Ovary (tissue), 9 donors: ENCODE measurements around the gene DEUP1. TPM values are rescaled to one million over a fixed set of nuclear protein-coding genes. Genes with fewer than 3 reads are reported as not detected.

Experiments
- DNase-seq, 5 donors: peaks; one replicate each; pipeline ENCODE4 v3.0.0-alpha.2; 2019 to 2020
- H3K27ac ChIP-seq, 2 donors: fragments of 200-600 bp; one replicate each; pipeline versions ENCODE4 v1.5.1 to v1.8.0; 2019 to 2022
- H3K27me3 ChIP-seq: fragments of 200-600 bp; one replicate; pipeline ENCODE4 v1.8.0; 2022
- H3K36me3 ChIP-seq: fragments of 200-600 bp; sonication (generic); one replicate; pipeline ENCODE4 v1.5.1; 2019
- H3K4me1 ChIP-seq: one replicate; pipeline ENCODE4 v1.8.1; 2013; ENCODE audit warnings: mild to moderate bottlenecking, moderate library complexity; ENCODE audit not compliant: insufficient read depth
- H3K4me3 ChIP-seq: fragments of 200-600 bp; sonication (generic); one replicate; pipeline ENCODE4 v1.5.1; 2017
- H3K9me3 ChIP-seq, 2 donors: fragments of 200-600 bp in 1 of 2; sonication (generic) in 1 of 2; one replicate each; pipeline versions ENCODE4 v1.5.1 to v1.8.1; 2013 to 2019; ENCODE audit warnings: mild to moderate bottlenecking in 1 of 2, moderate library complexity in 1 of 2
- CTCF ChIP-seq, 3 donors: fragments of 450-650 bp in 2 of 3; fragments of 200-600 bp in 1 of 3; IDR thresholded peaks; one replicate each; pipeline versions ENCODE4 v1.5.1 to v1.8.0; 2016 to 2022; ENCODE audit warnings: antibody characterized with exemption in 3 of 3, mild to moderate bottlenecking in 1 of 3
- EP300 ChIP-seq: sonication (generic); formaldehyde crosslinking; IDR thresholded peaks from one replicate; pipeline ENCODE4 v1.6.1; 2017; ENCODE audit warnings: antibody characterized with exemption
- POLR2A ChIP-seq: fragments of 450-650 bp; IDR thresholded peaks from one replicate; pipeline ENCODE4 v1.6.1; 2017; ENCODE audit warnings: antibody characterized with exemption, mild to moderate bottlenecking, moderate library complexity
- WGBS, 3 donors: extraction: QIAGEN DNeasy Blood & Tissue Kit in 1 of 3; methylation state at CpG; one replicate each; pipeline versions ENCODE4 v1.1.5 to v1.1.7; 2013 to 2017; 5-methylcytosine and 5-hydroxymethylcytosine counted together
- intact Hi-C, 4 donors: fragments of 100-400 bp; cut with DNase I; formaldehyde crosslinking; loops; one replicate each; pipeline versions ENCODE4 v1.11.0 to v1.15.1; 2022 to 2023
- polyA plus RNA-seq, 2 donors: library from polyadenylated mRNA; stranded (reverse); fragments of 200-250 nt in 1 of 2; fragments of 350-450 nt in 1 of 2; fragmentation: Illumina TruSeq in 1 of 2; extraction: RNeasy Lipid Tissue Mini Kit (QIAGEN cat#74804) in 1 of 2; gene quantifications; one replicate each; pipeline ENCODE4 v1.2.3, GENCODE V29; 2013 to 2014
- total RNA-seq, 7 donors: library from RNA; depleted of rRNA in 2 of 7; stranded (reverse); fragments of >200 nt in 2 of 7; fragmentation: NEBNext Ultra II Directional in 3 of 7; extraction: Animal tissue kit (Norgen Biotek cat#: 25700) in 3 of 7; gene quantifications; one replicate each; pipeline versions ENCODE4 v1.1.0 to v1.2.4, GENCODE V29; 2016 to 2023
- donor health status: DM: no; HTN: no; CAD: no; lungs with moderate emphysema.
- donor health status: DM: no; HTN: no; CAD: no.
- donor health status: Bipolar disorder and iron deficiency.
- donor health status: DM: yes; HTN: yes; CAD: no.
- donor health status: DM: no; HTN: no; CAD: no.
- donor health status: DM: yes; HTN: yes; CAD: no.

The DEUP1 gene
- total and polyA plus RNA-seq, 9 donors: 0.05 to 2.0 (median 0.40) TPM; not detected in 1

GRCh38 chr11:93389737-93390136, 59.2 kb downstream of the DEUP1 start:
- H3K4me3 ChIP-seq: no peak overlapping the region
- no peaks in the 10 kb centered on the region for H3K9me3 ChIP-seq
- H3K27ac ChIP-seq: no peak overlapping the region
- H3K36me3 ChIP-seq: no peaks in the 10 kb centered on the region
- no peaks in the 10 kb centered on the region for H3K4me1 ChIP-seq
- TF ChIP-seq POLR2A (no peak), EP300 (no peak), CTCF (IDR thresholded peaks at IDR 0.05) (no peak)
- intact Hi-C loops: no loop called here
- H3K27me3 ChIP-seq: no peaks in the 10 kb centered on the region
- no peak for DNase-seq

- Histone ChIP-seq H3K9me3 (no peaks in the 10 kb centered on the region), H3K27ac (no peak overlapping the region), H3K27me3 (no peaks in the 10 kb centered on the region), H3K36me3 (no peaks in the 10 kb centered on the region), H3K4me3 (no peak overlapping the region), H3K4me1 (no peaks in the 10 kb centered on the region)
- DNase-seq: no peak
- 65 to 72% (median 69%) methylated on average over 3 of the region's 3 CpGs for WGBS, 3 donors
- intact Hi-C loops: loop anchor here in 1 of 4 donors (2.0 kb wide), 1 partner anchor 14 kb away; no protein-coding TSS in a partner anchor
- TF ChIP-seq CTCF (IDR thresholded peaks at IDR 0.05) (no peak), EP300 (no peak), POLR2A (no peak)
Observed at GRCh38 chr11:93392867-93393266, 62.3 kb downstream of the DEUP1 start.

- DNase-seq: no peak
- intact Hi-C loops: loop anchor here in 1 of 4 donors (2.0 kb wide), 1 partner anchor 13 kb away; no protein-coding TSS in a partner anchor
Observed at GRCh38 chr11:93393386-93393785, 62.8 kb downstream of the DEUP1 start.

GRCh38 chr11:93394488-93394887, 63.9 kb downstream of the DEUP1 start:
- Histone ChIP-seq H3K4me1 (no peaks in the 10 kb centered on the region), H3K27me3 (no peaks in the 10 kb centered on the region), H3K4me3 (no peak overlapping the region), H3K9me3 (no peaks in the 10 kb centered on the region), H3K36me3 (no peaks in the 10 kb centered on the region), H3K27ac (no peak overlapping the region)
- no peak for TF ChIP-seq CTCF (IDR thresholded peaks at IDR 0.05)
- no peak for TF ChIP-seq POLR2A
- no peak for TF ChIP-seq EP300
- intact Hi-C loops: no loop called here
- no peak for DNase-seq

More at GRCh38 chr11:93393386-93393785, 62.8 kb downstream of the DEUP1 start:
- no peaks in the 10 kb centered on the region for H3K36me3 ChIP-seq
- H3K4me3 ChIP-seq: no peak overlapping the region
- no peaks in the 10 kb centered on the region for H3K9me3 ChIP-seq
- TF ChIP-seq CTCF (IDR thresholded peaks at IDR 0.05) (no peak), POLR2A (no peak), EP300 (no peak)
- no peaks in the 10 kb centered on the region for H3K27me3 ChIP-seq
- no peak overlapping the region for H3K27ac ChIP-seq
- no peaks in the 10 kb centered on the region for H3K4me1 ChIP-seq
- WGBS, 3 donors: 44 to 61% (median 48%) methylated on average over 4 of the region's 4 CpGs

GRCh38 chr11:93396316-93396715, 65.8 kb downstream of the DEUP1 start:
- no peak overlapping the region for H3K4me3 ChIP-seq
- no peak for TF ChIP-seq CTCF (IDR thresholded peaks at IDR 0.05)
- H3K27me3 ChIP-seq: no peaks in the 10 kb centered on the region
- no peaks in the 10 kb centered on the region for H3K4me1 ChIP-seq
- WGBS, 3 donors: 71 to 74% (median 73%) methylated on average over 3 of the region's 3 CpGs
- intact Hi-C loops: no loop called here
- no peak for DNase-seq
- H3K9me3 ChIP-seq: no peaks in the 10 kb centered on the region
- H3K36me3 ChIP-seq: no peaks in the 10 kb centered on the region
- H3K27ac ChIP-seq: no peak overlapping the region
